Stimulated activated effector memory CD8-positive, alpha-beta T cell treated with anti-CD3 and anti-CD28 coated beads, Interleukin-12 subunit alpha, Interleukin-12 subunit beta, amount 100 ng/mL, for 72 hours (primary cell): ENCODE results near the gene CSTPP1.
"Not testable (repeated sequence)": the region's sequence is repeated elsewhere in the genome, so short reads cannot be mapped to it uniquely, and the experiment has no call there.

Source experiments
- ATAC-seq: fragments of 150-1000 bp; cut with Tn5 transposase; 2 replicates; pipeline ENCODE4 v1.10.0; 2021
- DNase-seq, 2 donors: peaks; one replicate each; pipeline ENCODE4 v3.0.0; 2021 to 2022; ENCODE audit warnings: low spot score in 2 of 2
- H3K27ac Mint-ChIP-seq: one replicate; pipeline ENCODE4 v1.8.0; 2022; ENCODE audit warnings: mild to moderate bottlenecking, mixed read lengths
- H3K36me3 Mint-ChIP-seq: one replicate; pipeline ENCODE4 v1.8.0; 2022; ENCODE audit warnings: mild to moderate bottlenecking, mixed read lengths
- H3K4me1 Mint-ChIP-seq: one replicate; pipeline ENCODE4 v1.8.0; 2022; ENCODE audit warnings: mixed read lengths
- H3K4me3 Mint-ChIP-seq: one replicate; pipeline ENCODE4 v1.8.0; 2022; ENCODE audit warnings: mild to moderate bottlenecking, mixed read lengths
- H3K9me3 Mint-ChIP-seq: one replicate; pipeline ENCODE4 v1.8.0; 2022; ENCODE audit warnings: mixed read lengths

CSTPP1 gene

GRCh38 chr11:47189100-47189834 lies 252.7 kb downstream of the CSTPP1 start:
- Mint-ChIP-seq H3K4me3 (no peak overlapping the region), H3K9me3 (no peaks in the 10 kb centered on the region), H3K27ac (no peak overlapping the region), H3K36me3 (no peaks in the 10 kb centered on the region), H3K4me1 (no peaks in the 10 kb centered on the region)
- DNase-seq (no peak), ATAC-seq (no peak)

DNA sequence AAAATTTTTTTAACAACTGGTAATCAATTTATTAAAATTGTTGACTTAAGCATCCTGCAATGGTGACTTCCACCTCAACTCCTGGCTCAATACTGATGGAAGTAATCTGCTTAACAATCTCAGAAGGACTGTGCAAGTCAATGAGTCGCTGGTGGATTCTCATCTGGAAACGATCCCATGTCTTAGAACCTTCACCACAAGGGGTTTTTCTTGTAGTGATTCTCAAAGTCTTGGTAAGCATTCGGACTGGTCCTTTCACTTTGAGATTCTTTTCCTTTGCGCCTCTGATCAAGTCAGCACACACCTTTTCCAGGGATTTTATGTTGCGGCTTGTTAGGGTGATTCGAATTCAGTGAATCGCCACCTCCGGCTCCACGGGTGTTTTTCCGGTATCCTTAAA lies 254.6 kb downstream of the CSTPP1 start:
- not testable (repeated sequence) for H3K27ac Mint-ChIP-seq, H3K36me3 Mint-ChIP-seq, H3K4me3 Mint-ChIP-seq, DNase-seq, ATAC-seq, H3K9me3 Mint-ChIP-seq, H3K4me1 Mint-ChIP-seq

GRCh38 chr11:47192111-47192510 lies 255.6 kb downstream of the CSTPP1 start:
- ATAC-seq = no peak
- no peak overlapping the region for H3K4me3 Mint-ChIP-seq
- no peaks in the 10 kb centered on the region for H3K36me3 Mint-ChIP-seq
- H3K27ac Mint-ChIP-seq = no peak overlapping the region
- H3K4me1 Mint-ChIP-seq = no peaks in the 10 kb centered on the region
- no peaks in the 10 kb centered on the region for H3K9me3 Mint-ChIP-seq
- DNase-seq = no peak

DNA sequence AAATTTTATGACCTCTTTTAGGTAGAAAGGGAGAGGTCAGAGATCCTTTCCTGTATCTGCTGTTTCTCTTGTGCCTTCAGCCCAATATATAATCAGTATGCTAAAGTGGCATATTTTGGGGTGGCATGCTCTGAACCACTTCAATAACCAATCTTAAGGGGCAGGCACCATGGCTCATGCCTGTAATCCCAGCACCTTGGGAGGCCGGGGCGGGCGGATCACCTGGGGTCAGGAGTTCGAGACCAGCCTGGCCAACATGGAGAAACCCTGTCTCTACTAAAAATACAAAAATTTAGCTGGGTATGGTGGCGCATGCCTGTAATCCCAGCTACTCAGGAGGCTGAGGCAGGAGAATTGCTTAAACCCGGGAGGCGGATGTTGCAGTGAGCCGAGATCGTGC lies 261.6 kb downstream of the CSTPP1 start:
- not testable (repeated sequence) for H3K4me1 Mint-ChIP-seq, DNase-seq, ATAC-seq, H3K9me3 Mint-ChIP-seq, H3K36me3 Mint-ChIP-seq, H3K27ac Mint-ChIP-seq, H3K4me3 Mint-ChIP-seq

GRCh38 chr11:47201015-47201414 lies 264.5 kb downstream of the CSTPP1 start:
- H3K4me3 Mint-ChIP-seq = no peak overlapping the region
- ATAC-seq (no peak), DNase-seq (no peak)
- no peaks in the 10 kb centered on the region for H3K36me3 Mint-ChIP-seq
- no peak overlapping the region for H3K27ac Mint-ChIP-seq
- H3K4me1 Mint-ChIP-seq = no peaks in the 10 kb centered on the region
- H3K9me3 Mint-ChIP-seq = no peaks in the 10 kb centered on the region

DNA sequence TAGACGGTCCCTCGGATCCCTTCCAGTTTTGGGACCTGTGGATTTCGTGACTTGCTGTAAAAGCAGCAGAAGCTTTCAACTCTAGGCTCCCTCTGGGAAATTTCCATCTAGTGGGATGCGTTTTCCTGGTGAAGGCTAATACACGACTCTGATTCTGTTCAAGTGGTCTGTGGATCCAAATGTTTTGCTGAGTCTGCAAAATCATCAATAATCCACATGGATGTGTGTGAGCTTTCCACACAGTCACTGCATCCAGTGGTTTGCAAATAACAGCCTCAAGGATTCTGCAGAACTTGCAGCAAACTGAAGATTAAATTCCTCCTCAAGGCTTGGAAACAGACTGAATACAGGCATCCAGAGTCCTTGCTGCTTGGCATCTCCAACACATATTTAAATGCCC lies 266.0 kb downstream of the CSTPP1 start:
- Mint-ChIP-seq H3K4me1 (no peaks in the 10 kb centered on the region), H3K36me3 (no peaks in the 10 kb centered on the region), H3K27ac (no peak overlapping the region), H3K4me3 (no peak overlapping the region), H3K9me3 (no peaks in the 10 kb centered on the region)
- ATAC-seq (no peak), DNase-seq (no peak)

DNA sequence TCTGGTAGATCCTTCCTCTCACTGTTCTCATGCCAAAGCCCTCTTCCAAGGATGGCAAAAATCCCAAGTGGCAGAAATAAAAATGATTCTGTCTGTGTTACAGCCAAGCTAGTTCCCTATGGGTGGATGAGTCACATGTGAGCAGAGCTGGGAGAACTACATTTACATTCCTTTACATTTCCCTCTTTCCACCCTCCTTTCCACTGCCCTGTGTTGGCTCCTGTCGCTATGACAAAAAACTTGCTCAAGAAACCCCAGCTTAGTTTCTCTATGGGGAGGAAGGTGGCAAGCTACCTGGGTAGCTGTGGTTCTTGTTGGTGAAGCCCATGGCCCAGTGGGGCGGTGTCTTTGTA lies 268.1 kb downstream of the CSTPP1 start:
- Mint-ChIP-seq H3K4me1 (no peaks in the 10 kb centered on the region), H3K27ac (no peak overlapping the region), H3K4me3 (no peak overlapping the region), H3K9me3 (no peaks in the 10 kb centered on the region), H3K36me3 (no peaks in the 10 kb centered on the region)
- DNase-seq (no peak), ATAC-seq (no peak)

GRCh38 chr11:47206577-47206976 lies 270.0 kb downstream of the CSTPP1 start:
- H3K4me3 Mint-ChIP-seq, H3K4me1 Mint-ChIP-seq, H3K36me3 Mint-ChIP-seq, H3K27ac Mint-ChIP-seq, H3K9me3 Mint-ChIP-seq, DNase-seq, ATAC-seq: not testable (repeated sequence)

GRCh38 chr11:47207459-47207858 lies 270.9 kb downstream of the CSTPP1 start:
- Mint-ChIP-seq H3K27ac (no peak overlapping the region), H3K36me3 (no peaks in the 10 kb centered on the region)
- peak; percentile 31 for ATAC-seq

GRCh38 chr11:47208008-47208552 lies 271.5 kb downstream of the CSTPP1 start:
- H3K4me3 Mint-ChIP-seq, H3K27ac Mint-ChIP-seq, ATAC-seq, H3K36me3 Mint-ChIP-seq, H3K9me3 Mint-ChIP-seq, H3K4me1 Mint-ChIP-seq, DNase-seq: not testable (repeated sequence)

More at GRCh38 chr11:47207459-47207858, 270.9 kb downstream of the CSTPP1 start:
- no peak overlapping the region for H3K4me3 Mint-ChIP-seq
- no peaks in the 10 kb centered on the region for H3K9me3 Mint-ChIP-seq
- DNase-seq = no peak
- H3K4me1 Mint-ChIP-seq = no peaks in the 10 kb centered on the region

- H3K4me1 Mint-ChIP-seq = no peaks in the 10 kb centered on the region
- no peak overlapping the region for H3K27ac Mint-ChIP-seq
- no peaks in the 10 kb centered on the region for H3K9me3 Mint-ChIP-seq
- H3K36me3 Mint-ChIP-seq = no peaks in the 10 kb centered on the region
- no peak overlapping the region for H3K4me3 Mint-ChIP-seq
- no peak for ATAC-seq
- no peak for DNase-seq
Observed at GRCh38 chr11:47208628-47209027, 272.1 kb downstream of the CSTPP1 start.
